A549 (cell line): Measurements from ENCODE around the gene RANBP17. TPM values are rescaled to one million over a fixed set of nuclear protein-coding genes. Genes with fewer than 3 reads are reported as not detected.

Experiments used
- ATAC-seq, 2 experiments: fragments of 200-7000 bp in 1 of 2; fragments of >200 bp in 1 of 2; cut with Nextera tagmentation in 1 of 2; cut with Tn5 transposase in 1 of 2; 3 replicates each; pipeline versions ENCODE4 v1.8.0 to v1.9.1; 2018 to 2020; ENCODE audit warnings: mild to moderate bottlenecking in 1 of 2, moderate library complexity in 1 of 2
- CTCF ChIA-PET: fragments of 300-600 bp; sonication (Branson Sonifier 250); formaldehyde crosslinking; extraction: SDS; loops from one replicate; lab custom pipeline; 2021; ENCODE audit warnings: antibody characterized with exemption, inconsistent platforms; lab: Yijun Ruan, JAX
- POLR2A ChIA-PET: fragments of 350-600 bp; formaldehyde crosslinking; extraction: SDS; loops from one replicate; lab custom pipeline; 2021; ENCODE audit warnings: antibody characterized with exemption, inconsistent platforms; lab: Yijun Ruan, JAX
- DNase-seq, 2 experiments: peaks; one replicate each; pipeline versions ENCODE4 v3.0.0 to v3.0.0-alpha.2; 2011 to 2016; ENCODE audit warnings: low read depth in 1 of 2, low spot score in 1 of 2
- FAIRE-seq: peaks from 2 replicates; lab custom pipeline; 2011; peaks lifted over from hg19 to GRCh38; lab: Jason Lieb, UNC
- H3K27ac ChIP-seq, 2 experiments: fragments of >200 bp; sonication (Bioruptor Twin); formaldehyde crosslinking; 3 replicates each; pipeline ENCODE4 v1.5.1; 2016 to 2017
- H3K4me1 ChIP-seq: fragments of >200 bp; sonication (Bioruptor Twin); formaldehyde crosslinking; 3 replicates; pipeline ENCODE4 v1.6.1; 2016
- H3K4me2 ChIP-seq: fragments of >200 bp; sonication (Bioruptor Twin); formaldehyde crosslinking; 3 replicates; pipeline ENCODE4 v1.6.1; 2016
- H3K4me3 ChIP-seq: fragments of >200 bp; sonication (Bioruptor Twin); formaldehyde crosslinking; 3 replicates; pipeline ENCODE4 v1.5.1; 2016
- H3K9me3 ChIP-seq: fragments of >200 bp; sonication (Bioruptor Twin); formaldehyde crosslinking; 3 replicates; pipeline ENCODE4 v1.6.1; 2016
- BHLHE40 ChIP-seq: IDR thresholded peaks from 2 replicates; pipeline ENCODE4 v1.6.1; 2012; ENCODE audit warnings: low read depth, low read length, inconsistent platforms
- CEBPB ChIP-seq, 2 experiments: fragments of >200 bp in 1 of 2; sonication (Bioruptor Twin) in 1 of 2; formaldehyde crosslinking in 1 of 2; IDR thresholded peaks; 2 replicates each; pipeline ENCODE4 v1.6.1; 2012 to 2016
- EP300 ChIP-seq, 2 experiments: fragments of >200 bp; sonication (Bioruptor Twin); formaldehyde crosslinking; IDR thresholded peaks; 2 replicates in 1 of 2; 3 replicates in 1 of 2; pipeline ENCODE4 v1.6.1; 2016 to 2017
- ESRRA ChIP-seq: fragments of 150-350 bp; IDR thresholded peaks from 2 replicates; pipeline ENCODE4 v1.6.1; 2014; ENCODE audit warnings: mild to moderate bottlenecking, low read length, borderline replicate concordance
- FOSL2 ChIP-seq, 2 experiments: fragments of 450-650 bp in 1 of 2; fragments of >200 bp in 1 of 2; sonication (Bioruptor Twin) in 1 of 2; formaldehyde crosslinking; IDR thresholded peaks; 2 replicates each; pipeline versions ENCODE4 v1.5.0 to v1.6.1; 2016 to 2020; ENCODE audit warnings: mild to moderate bottlenecking in 1 of 2, moderate library complexity in 1 of 2
- GATA3 ChIP-seq: IDR thresholded peaks from 2 replicates; pipeline ENCODE4 v1.6.1; 2012; ENCODE audit warnings: borderline replicate concordance
- HEYL ChIP-seq: fragments of 250-450 bp; sonication (Bioruptor Pico); IDR thresholded peaks from 2 replicates; pipeline ENCODE4 v1.8.0; 2021; ENCODE audit warnings: mild to moderate bottlenecking, moderate library complexity
- HOXB13 ChIP-seq: fragments of 250-450 bp; sonication (Bioruptor Pico); IDR thresholded peaks from 2 replicates; pipeline ENCODE4 v1.5.0; 2020; ENCODE audit warnings: low read depth, mild to moderate bottlenecking, moderate library complexity
- JUNB ChIP-seq: fragments of >200 bp; sonication (Bioruptor Twin); formaldehyde crosslinking; IDR thresholded peaks from 2 replicates; pipeline ENCODE4 v1.6.1; 2016
- RARB ChIP-seq: fragments of 250-450 bp; sonication (Bioruptor Pico); IDR thresholded peaks from 2 replicates; pipeline ENCODE4 v1.8.0; 2021; ENCODE audit warnings: mild to moderate bottlenecking, moderate library complexity
- RCOR1 ChIP-seq: fragments of 150-350 bp; IDR thresholded peaks from 2 replicates; pipeline ENCODE4 v1.6.1; 2014; ENCODE audit warnings: antibody characterized with exemption, low read length, low read depth
- SMC3 ChIP-seq: fragments of >200 bp; sonication (Bioruptor Twin); formaldehyde crosslinking; IDR thresholded peaks from 3 replicates; pipeline ENCODE4 v1.6.1; 2018; ENCODE audit warnings: inconsistent platforms
- SREBF2 ChIP-seq: fragments of 450-650 bp; IDR thresholded peaks from 2 replicates; pipeline ENCODE4 v1.6.1; 2014; ENCODE audit warnings: mild to moderate bottlenecking, moderate library complexity
- ZC3H11A ChIP-seq: fragments of 450-650 bp; IDR thresholded peaks from 2 replicates; pipeline ENCODE4 v1.6.1; 2014; ENCODE audit warnings: antibody characterized with exemption, mild to moderate bottlenecking
- ZNF302 ChIP-seq: fragments of 250-450 bp; sonication (Bioruptor Pico); IDR thresholded peaks from 2 replicates; pipeline ENCODE4 v1.9.0; 2021; ENCODE audit warnings: inconsistent platforms, mild to moderate bottlenecking, moderate library complexity
- WGBS: methylation state at CpG from one replicate; pipeline ENCODE4 v1.1.6; 2017; ENCODE audit errors: missing lambda C conversion rate; 5-methylcytosine and 5-hydroxymethylcytosine counted together
- polyA plus RNA-seq, 4 experiments: library from polyadenylated mRNA; depleted of rRNA in 3 of 4; stranded (reverse); fragments of >200 nt; fragmentation: RNase III in 1 of 4; extraction: RNeasy Plus Mini Kit Qiagen cat#74134 plus additional on column Dnase treatment in 1 of 4; gene quantifications; 2 replicates in 3 of 4; 3 replicates in 1 of 4; pipeline ENCODE4 v1.2.3, GENCODE V29; 2011 to 2017
- TF ChIP-seq, protein P1 (sequence below): fragments of >200 bp; sonication (Bioruptor Twin); formaldehyde crosslinking; IDR thresholded peaks from 3 replicates; pipeline ENCODE4 v1.5.1; 2016
- TF ChIP-seq, protein P2 (sequence below): fragments of 450-650 bp; IDR thresholded peaks from 2 replicates; pipeline ENCODE4 v1.6.1; 2014; ENCODE audit warnings: antibody characterized with exemption
- TF ChIP-seq, protein P3 (sequence below): fragments of >200 bp; sonication (Bioruptor Twin); formaldehyde crosslinking; IDR thresholded peaks from 3 replicates; pipeline ENCODE4 v1.6.1; 2016

Gene RANBP17
- polyA plus RNA-seq, 2 of the 4 experiments (the other 2 are of a cell fraction) = 3.4 to 9.2 TPM

DNA sequence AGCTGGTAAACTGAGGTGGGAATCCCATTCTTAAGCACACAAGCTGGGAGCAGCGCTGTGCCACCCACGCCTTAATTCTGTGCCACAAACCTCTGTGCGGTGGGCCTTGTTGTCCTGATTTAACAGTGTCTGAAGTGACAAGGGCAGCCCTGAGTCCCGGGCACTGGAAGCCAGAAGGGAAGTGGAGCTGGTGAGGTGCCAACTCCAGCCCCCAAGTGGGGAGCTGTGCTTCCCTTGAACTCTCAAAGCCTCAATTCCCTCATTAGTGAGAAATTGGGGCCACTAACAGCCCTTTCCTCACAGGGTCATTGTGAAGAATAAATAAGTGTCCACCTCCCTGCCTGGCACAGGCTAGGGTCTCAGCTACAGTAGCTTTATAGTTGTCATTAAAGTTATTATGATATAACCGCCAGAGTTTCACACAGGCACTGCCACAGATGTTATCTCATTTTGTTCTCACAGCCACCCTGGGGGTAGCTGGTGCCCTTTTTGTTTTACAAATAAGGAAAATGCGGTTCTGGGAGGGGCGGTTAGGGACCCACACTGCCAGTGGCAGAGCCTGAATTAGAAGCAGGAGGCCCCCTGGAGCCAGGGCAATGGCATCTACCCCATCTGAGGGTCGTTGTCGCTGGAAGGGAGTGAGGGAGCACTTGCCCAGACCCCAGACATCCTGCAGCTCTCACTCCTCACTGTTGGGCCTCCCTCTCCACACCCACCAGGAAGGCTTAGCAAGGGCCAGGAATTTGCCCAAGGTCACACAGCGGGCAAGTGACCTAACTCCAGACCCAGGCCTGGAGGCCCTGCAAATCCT is 445.2 kb downstream of the RANBP17 start:
- CTCF ChIA-PET = interaction anchor here (0.6 to 1.0 kb wide), 3 partner anchors 15 to 680 kb away, joined by 3 read pairs; no protein-coding TSS in a partner anchor
- H3K4me3 ChIP-seq = no peak overlapping the region
- H3K4me1 ChIP-seq = no peaks in the 10 kb centered on the region
- no peak for DNase-seq
- FAIRE-seq = no peak
- TF ChIP-seq ZNF302 (CRISPR knock-in tag) (no peak), HOXB13 (CRISPR knock-in tag) (no peak), SREBF2 (no peak), GATA3 (no peak), CEBPB (IDR thresholded peaks at IDR 0.05) (no peak)
- POLR2A ChIA-PET = no interaction called here
- no peaks in the 10 kb centered on the region for H3K9me3 ChIP-seq
- ATAC-seq = no peak
- H3K4me2 ChIP-seq = no peak overlapping the region
- 74% methylated on average over 9 of the region's 10 CpGs for WGBS
- no peak overlapping the region for H3K27ac ChIP-seq

DNA sequence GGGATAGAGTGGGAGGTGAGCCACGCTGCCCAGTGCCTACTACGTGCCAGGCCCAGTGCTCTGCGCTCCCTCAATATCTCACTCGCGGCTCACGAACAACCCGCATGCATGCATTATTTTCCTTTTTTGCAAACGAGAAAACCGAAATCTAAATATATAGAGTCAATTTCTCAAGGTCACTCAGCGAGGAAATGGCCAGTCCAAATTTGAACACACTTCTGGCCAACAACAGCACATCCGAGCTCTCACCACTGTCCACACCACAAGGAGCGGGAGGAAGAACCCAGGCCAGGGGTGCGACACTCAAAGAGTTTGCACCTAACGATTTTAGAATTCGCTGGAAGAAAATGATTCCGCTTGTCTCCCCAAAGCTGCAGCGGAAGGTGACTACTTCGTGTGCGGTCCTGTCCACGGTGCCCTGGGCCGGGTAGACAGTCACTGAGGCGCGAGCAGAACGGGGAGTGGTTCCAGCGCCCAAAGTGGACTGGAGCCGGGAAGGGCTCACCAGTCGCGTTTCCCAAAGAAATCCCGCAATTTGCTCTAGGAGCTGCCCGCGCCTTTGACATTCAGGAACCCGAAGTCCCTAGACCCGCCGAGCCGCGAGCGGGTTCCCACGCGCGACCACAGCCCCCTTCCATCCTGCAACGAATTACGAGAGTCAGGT is 446.1 kb downstream of the RANBP17 start:
- Histone ChIP-seq H3K9me3 (no peaks in the 10 kb centered on the region), H3K4me3 (no peak overlapping the region), H3K4me1 (no peaks in the 10 kb centered on the region), H3K4me2 (no peak overlapping the region), H3K27ac (no peak overlapping the region)
- FAIRE-seq (no peak), DNase-seq (no peak), ATAC-seq (no peak)
- no peak for TF ChIP-seq FOSL2 (IDR thresholded peaks at IDR 0.05)
- no peak for TF ChIP-seq FOSL2 (CRISPR knock-in tag; IDR thresholded peaks at IDR 0.05)
- no peak for TF ChIP-seq BHLHE40
- no peak for TF ChIP-seq JUNB
- TF ChIP-seq, protein P1, sequence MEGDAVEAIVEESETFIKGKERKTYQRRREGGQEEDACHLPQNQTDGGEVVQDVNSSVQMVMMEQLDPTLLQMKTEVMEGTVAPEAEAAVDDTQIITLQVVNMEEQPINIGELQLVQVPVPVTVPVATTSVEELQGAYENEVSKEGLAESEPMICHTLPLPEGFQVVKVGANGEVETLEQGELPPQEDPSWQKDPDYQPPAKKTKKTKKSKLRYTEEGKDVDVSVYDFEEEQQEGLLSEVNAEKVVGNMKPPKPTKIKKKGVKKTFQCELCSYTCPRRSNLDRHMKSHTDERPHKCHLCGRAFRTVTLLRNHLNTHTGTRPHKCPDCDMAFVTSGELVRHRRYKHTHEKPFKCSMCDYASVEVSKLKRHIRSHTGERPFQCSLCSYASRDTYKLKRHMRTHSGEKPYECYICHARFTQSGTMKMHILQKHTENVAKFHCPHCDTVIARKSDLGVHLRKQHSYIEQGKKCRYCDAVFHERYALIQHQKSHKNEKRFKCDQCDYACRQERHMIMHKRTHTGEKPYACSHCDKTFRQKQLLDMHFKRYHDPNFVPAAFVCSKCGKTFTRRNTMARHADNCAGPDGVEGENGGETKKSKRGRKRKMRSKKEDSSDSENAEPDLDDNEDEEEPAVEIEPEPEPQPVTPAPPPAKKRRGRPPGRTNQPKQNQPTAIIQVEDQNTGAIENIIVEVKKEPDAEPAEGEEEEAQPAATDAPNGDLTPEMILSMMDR = no peak
- TF ChIP-seq RARB (CRISPR knock-in tag) = no peak
- TF ChIP-seq GATA3 = no peak
- no peak for TF ChIP-seq ESRRA
- TF ChIP-seq, protein P2, sequence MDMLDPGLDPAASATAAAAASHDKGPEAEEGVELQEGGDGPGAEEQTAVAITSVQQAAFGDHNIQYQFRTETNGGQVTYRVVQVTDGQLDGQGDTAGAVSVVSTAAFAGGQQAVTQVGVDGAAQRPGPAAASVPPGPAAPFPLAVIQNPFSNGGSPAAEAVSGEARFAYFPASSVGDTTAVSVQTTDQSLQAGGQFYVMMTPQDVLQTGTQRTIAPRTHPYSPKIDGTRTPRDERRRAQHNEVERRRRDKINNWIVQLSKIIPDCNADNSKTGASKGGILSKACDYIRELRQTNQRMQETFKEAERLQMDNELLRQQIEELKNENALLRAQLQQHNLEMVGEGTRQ = no peak
- TF ChIP-seq HEYL (CRISPR knock-in tag) = no peak
- TF ChIP-seq EP300 (IDR thresholded peaks at IDR 0.05) = no peak
- TF ChIP-seq RCOR1 = no peak
- TF ChIP-seq, protein P3, sequence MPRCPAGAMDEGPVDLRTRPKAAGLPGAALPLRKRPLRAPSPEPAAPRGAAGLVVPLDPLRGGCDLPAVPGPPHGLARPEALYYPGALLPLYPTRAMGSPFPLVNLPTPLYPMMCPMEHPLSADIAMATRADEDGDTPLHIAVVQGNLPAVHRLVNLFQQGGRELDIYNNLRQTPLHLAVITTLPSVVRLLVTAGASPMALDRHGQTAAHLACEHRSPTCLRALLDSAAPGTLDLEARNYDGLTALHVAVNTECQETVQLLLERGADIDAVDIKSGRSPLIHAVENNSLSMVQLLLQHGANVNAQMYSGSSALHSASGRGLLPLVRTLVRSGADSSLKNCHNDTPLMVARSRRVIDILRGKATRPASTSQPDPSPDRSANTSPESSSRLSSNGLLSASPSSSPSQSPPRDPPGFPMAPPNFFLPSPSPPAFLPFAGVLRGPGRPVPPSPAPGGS = no peak
- no peak for TF ChIP-seq SMC3
- no peak for TF ChIP-seq ZC3H11A
- POLR2A ChIA-PET = no interaction called here
- CTCF ChIA-PET = interaction anchor here (1.6 kb wide), 1 partner anchor 35 kb away, joined by 6 read pairs; no protein-coding TSS in a partner anchor
- 89% methylated on average over 31 of the region's 42 CpGs for WGBS
